RWPE2 (cell line): ENCODE measurements around the gene FBXO33.

Experiments used
- ATAC-seq: fragments of 200-7000 bp; cut with Tn5 transposase; 3 replicates; pipeline ENCODE4 v1.9.1; 2021; ENCODE audit warnings: low read depth
- DNase-seq: peaks from one replicate; pipeline ENCODE4 v3.0.0-alpha.2; 2020; ENCODE audit warnings: low spot score
- H3K27ac ChIP-seq: fragments of 450-650 bp; 2 replicates; pipeline ENCODE4 v1.5.1; 2017; ENCODE audit warnings: mild to moderate bottlenecking; ENCODE audit not compliant: poor library complexity, severe bottlenecking
- H3K27me3 ChIP-seq: fragments of 250-450 bp; sonication (Bioruptor Pico); 2 replicates; pipeline ENCODE4 v1.5.1; 2021; ENCODE audit warnings: mild to moderate bottlenecking, moderate library complexity; ENCODE audit not compliant: insufficient read depth, poor library complexity, severe bottlenecking
- H3K36me3 ChIP-seq: fragments of 250-450 bp; sonication (Bioruptor Pico); 2 replicates; pipeline ENCODE4 v1.5.1; 2020; ENCODE audit warnings: low read depth, mild to moderate bottlenecking, moderate library complexity
- H3K4me1 ChIP-seq: fragments of 250-450 bp; sonication (Bioruptor Pico); 2 replicates; pipeline ENCODE4 v1.5.1; 2021; ENCODE audit warnings: mild to moderate bottlenecking, moderate library complexity; ENCODE audit not compliant: insufficient read depth, poor library complexity, severe bottlenecking
- H3K4me3 ChIP-seq: fragments of 250-450 bp; sonication (Bioruptor Pico); 2 replicates; pipeline ENCODE4 v1.5.1; 2021; ENCODE audit warnings: mild to moderate bottlenecking, moderate library complexity; ENCODE audit not compliant: severe bottlenecking
- H3K9me3 ChIP-seq: fragments of 250-450 bp; sonication (Bioruptor Pico); 2 replicates; pipeline ENCODE4 v1.5.1; 2021; ENCODE audit warnings: mild to moderate bottlenecking, moderate library complexity; ENCODE audit not compliant: severe bottlenecking
- CTCF ChIP-seq: fragments of 450-650 bp; IDR thresholded peaks from one replicate; pipeline ENCODE4 v1.5.1; 2017; ENCODE audit warnings: mild to moderate bottlenecking, moderate library complexity; ENCODE audit not compliant: poor library complexity, severe bottlenecking

FBXO33 gene

DNA sequence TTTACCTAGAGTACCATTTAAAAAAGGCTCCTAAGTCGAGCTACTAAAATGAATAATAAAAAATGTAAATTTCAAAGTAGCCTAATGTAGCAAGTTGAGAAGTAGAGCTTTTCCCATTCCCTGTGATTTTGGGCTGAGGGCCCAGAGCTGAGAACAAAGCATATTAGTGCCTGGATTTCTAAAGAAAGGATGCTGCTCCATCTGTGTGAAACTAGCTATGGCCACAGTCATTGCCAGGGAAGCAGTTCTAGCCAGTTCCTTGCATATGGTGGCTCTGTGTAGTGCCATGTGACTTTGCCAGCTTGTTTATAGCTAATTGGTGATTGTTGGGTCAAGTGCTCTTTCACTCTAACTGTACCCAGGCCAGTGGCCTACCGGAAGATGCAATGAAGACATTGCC, 20.4 kb upstream of the FBXO33 start:
- Histone ChIP-seq H3K9me3 (no peaks in the 10 kb centered on the region), H3K27me3 (peaks cover 4% of the 10 kb centered on the region), H3K36me3 (no peaks in the 10 kb centered on the region), H3K4me3 (no peak overlapping the region), H3K27ac (no peak overlapping the region), H3K4me1 (no peaks in the 10 kb centered on the region)
- no peak for TF ChIP-seq CTCF
- DNase-seq (no peak), ATAC-seq (no peak)

- no peak for ATAC-seq
These were observed 19.6 kb upstream of the FBXO33 start for GRCh38 chr14:39451811-39452210.

GRCh38 chr14:39447175-39447661, 15.0 kb upstream of the FBXO33 start:
- H3K36me3 ChIP-seq = no peaks in the 10 kb centered on the region
- H3K9me3 ChIP-seq = no peaks in the 10 kb centered on the region
- H3K27ac ChIP-seq = no peak overlapping the region
- H3K4me1 ChIP-seq = no peaks in the 10 kb centered on the region
- TF ChIP-seq CTCF = no peak
- H3K4me3 ChIP-seq = no peak overlapping the region
- ATAC-seq (peak; percentile 21; the same call in 1 of the 3 replicates), DNase-seq (no peak)
- no peaks in the 10 kb centered on the region for H3K27me3 ChIP-seq

More at GRCh38 chr14:39451811-39452210, 19.6 kb upstream of the FBXO33 start:
- Histone ChIP-seq H3K27ac (no peak overlapping the region), H3K36me3 (no peaks in the 10 kb centered on the region), H3K9me3 (no peaks in the 10 kb centered on the region), H3K4me1 (no peaks in the 10 kb centered on the region), H3K4me3 (no peak overlapping the region), H3K27me3 (peaks cover 4% of the 10 kb centered on the region)
- DNase-seq = no peak
- TF ChIP-seq CTCF = no peak

DNA sequence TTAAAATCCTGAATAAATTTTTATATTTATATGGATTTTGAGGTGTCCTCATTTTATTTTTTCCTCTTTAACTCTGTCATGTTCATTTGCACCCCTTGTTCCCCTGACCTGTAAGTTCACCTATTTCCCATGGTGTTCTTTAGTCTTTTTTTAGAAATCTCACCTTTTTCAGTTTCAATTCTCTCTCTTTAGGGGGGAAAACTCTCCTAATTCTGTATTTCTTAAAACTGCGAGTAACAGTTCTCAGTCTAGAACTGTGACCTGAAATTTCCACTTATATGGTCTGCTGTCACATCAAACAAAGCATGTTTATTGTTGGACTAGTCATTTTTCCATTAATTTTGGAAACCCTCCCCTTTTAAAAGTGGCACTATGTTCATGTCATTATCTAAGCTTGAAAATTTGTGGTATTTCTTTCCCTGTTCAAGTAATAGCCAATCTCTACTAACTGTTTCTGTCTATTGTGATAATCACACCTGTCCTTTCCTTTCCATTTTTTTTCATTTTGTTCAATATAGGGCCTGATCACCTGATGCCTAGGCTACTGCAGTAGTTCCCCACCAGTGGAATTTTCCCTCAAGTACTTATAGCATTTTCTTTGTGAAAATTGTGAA, 14.0 kb upstream of the FBXO33 start:
- DNase-seq (no peak), ATAC-seq (no peak)
- Histone ChIP-seq H3K4me1 (no peaks in the 10 kb centered on the region), H3K9me3 (no peaks in the 10 kb centered on the region), H3K36me3 (no peaks in the 10 kb centered on the region), H3K4me3 (no peak overlapping the region), H3K27ac (no peak overlapping the region), H3K27me3 (no peaks in the 10 kb centered on the region)
- no peak for TF ChIP-seq CTCF

DNA sequence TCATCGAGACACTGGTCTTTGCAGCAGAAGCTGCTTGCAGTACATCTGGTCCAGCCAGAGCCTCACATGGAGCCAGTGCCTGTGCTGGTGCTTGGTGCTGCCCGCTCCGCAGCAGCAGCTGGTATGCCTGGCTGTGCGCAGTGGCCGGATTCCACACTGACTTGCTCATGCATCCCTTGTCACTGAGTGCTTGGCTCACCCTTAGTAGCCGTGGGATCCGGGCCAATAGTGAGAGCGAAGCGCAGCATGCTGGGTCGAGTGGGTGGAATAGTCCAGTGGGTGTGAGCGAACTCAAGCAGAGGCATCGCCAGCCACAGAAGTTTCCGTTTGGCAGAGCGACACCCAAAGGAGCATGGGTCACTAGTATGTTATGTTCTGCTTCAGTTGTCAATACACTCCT, 10.1 kb upstream of the FBXO33 start:
- no peaks in the 10 kb centered on the region for H3K4me1 ChIP-seq
- ATAC-seq (no peak), DNase-seq (peak; percentile 58)
- no peaks in the 10 kb centered on the region for H3K9me3 ChIP-seq
- H3K4me3 ChIP-seq = no peak overlapping the region
- no peak for TF ChIP-seq CTCF
- no peak overlapping the region for H3K27ac ChIP-seq
- no peaks in the 10 kb centered on the region for H3K36me3 ChIP-seq
- H3K27me3 ChIP-seq = no peaks in the 10 kb centered on the region
